ENCODE measurements around the gene FXR1. TPM values are rescaled to one million over a fixed set of nuclear protein-coding genes. Genes with fewer than 3 reads are reported as not detected.
"Not testable (repeated sequence)": the region's sequence is repeated elsewhere in the genome, so short reads cannot be mapped to it uniquely, and the experiment has no call there.

The FXR1 gene
- total and polyA plus RNA-seq, 2 of the 13 experiments (the other 11 are each of a cell fraction or from before 2014, with no cell fraction given) = 104 to 132 TPM

DNA sequence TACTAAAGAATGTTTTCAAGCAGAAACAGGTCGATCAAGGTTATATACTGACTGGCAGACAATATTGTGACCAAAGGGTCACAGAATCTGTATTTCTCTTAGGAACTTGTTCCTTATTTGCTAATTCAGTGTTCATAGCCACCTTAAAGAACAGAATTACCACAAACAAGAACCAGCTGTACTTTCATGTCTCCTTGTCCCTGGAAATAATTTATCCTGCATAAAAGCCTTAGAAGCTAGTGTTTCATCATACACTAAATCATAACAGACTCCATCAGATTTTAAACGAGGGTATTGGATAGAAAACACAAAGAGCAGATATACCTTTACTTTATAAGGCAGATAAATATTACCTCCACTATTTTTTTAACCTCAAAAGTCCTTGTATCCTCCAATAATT, 70.7 kb downstream of the FXR1 start:
- DNase-seq (ENCODE audit: low spot score) = no peak
- whole genome bisulfite sequencing (ENCODE audit: low lambda C conversion rate) = 94% methylated on average over 2 of the region's 2 CpGs
- no TSS peak for BruUV-seq (replicated peaks)
- TF ChIP-seq, protein P1, sequence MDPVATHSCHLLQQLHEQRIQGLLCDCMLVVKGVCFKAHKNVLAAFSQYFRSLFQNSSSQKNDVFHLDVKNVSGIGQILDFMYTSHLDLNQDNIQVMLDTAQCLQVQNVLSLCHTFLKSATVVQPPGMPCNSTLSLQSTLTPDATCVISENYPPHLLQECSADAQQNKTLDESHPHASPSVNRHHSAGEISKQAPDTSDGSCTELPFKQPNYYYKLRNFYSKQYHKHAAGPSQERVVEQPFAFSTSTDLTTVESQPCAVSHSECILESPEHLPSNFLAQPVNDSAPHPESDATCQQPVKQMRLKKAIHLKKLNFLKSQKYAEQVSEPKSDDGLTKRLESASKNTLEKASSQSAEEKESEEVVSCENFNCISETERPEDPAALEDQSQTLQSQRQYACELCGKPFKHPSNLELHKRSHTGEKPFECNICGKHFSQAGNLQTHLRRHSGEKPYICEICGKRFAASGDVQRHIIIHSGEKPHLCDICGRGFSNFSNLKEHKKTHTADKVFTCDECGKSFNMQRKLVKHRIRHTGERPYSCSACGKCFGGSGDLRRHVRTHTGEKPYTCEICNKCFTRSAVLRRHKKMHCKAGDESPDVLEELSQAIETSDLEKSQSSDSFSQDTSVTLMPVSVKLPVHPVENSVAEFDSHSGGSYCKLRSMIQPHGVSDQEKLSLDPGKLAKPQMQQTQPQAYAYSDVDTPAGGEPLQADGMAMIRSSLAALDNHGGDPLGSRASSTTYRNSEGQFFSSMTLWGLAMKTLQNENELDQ (CRISPR knock-in tag; IDR thresholded peaks at IDR 0.05; ENCODE audit: borderline replicate concordance) = no peak
- TF ChIP-seq SIN3B (IDR thresholded peaks at IDR 0.05; ENCODE audit: low read length) (no peak), JDP2 (CRISPR knock-in tag; IDR thresholded peaks at IDR 0.05; ENCODE audit: borderline replicate concordance) (no peak), POLR2G (IDR thresholded peaks at IDR 0.05; ENCODE audit: low read depth, low read length) (0 out of 2 replicates have a peak, but pooled peaks have one; percentile 3)
- TF ChIP-seq, protein P2, sequence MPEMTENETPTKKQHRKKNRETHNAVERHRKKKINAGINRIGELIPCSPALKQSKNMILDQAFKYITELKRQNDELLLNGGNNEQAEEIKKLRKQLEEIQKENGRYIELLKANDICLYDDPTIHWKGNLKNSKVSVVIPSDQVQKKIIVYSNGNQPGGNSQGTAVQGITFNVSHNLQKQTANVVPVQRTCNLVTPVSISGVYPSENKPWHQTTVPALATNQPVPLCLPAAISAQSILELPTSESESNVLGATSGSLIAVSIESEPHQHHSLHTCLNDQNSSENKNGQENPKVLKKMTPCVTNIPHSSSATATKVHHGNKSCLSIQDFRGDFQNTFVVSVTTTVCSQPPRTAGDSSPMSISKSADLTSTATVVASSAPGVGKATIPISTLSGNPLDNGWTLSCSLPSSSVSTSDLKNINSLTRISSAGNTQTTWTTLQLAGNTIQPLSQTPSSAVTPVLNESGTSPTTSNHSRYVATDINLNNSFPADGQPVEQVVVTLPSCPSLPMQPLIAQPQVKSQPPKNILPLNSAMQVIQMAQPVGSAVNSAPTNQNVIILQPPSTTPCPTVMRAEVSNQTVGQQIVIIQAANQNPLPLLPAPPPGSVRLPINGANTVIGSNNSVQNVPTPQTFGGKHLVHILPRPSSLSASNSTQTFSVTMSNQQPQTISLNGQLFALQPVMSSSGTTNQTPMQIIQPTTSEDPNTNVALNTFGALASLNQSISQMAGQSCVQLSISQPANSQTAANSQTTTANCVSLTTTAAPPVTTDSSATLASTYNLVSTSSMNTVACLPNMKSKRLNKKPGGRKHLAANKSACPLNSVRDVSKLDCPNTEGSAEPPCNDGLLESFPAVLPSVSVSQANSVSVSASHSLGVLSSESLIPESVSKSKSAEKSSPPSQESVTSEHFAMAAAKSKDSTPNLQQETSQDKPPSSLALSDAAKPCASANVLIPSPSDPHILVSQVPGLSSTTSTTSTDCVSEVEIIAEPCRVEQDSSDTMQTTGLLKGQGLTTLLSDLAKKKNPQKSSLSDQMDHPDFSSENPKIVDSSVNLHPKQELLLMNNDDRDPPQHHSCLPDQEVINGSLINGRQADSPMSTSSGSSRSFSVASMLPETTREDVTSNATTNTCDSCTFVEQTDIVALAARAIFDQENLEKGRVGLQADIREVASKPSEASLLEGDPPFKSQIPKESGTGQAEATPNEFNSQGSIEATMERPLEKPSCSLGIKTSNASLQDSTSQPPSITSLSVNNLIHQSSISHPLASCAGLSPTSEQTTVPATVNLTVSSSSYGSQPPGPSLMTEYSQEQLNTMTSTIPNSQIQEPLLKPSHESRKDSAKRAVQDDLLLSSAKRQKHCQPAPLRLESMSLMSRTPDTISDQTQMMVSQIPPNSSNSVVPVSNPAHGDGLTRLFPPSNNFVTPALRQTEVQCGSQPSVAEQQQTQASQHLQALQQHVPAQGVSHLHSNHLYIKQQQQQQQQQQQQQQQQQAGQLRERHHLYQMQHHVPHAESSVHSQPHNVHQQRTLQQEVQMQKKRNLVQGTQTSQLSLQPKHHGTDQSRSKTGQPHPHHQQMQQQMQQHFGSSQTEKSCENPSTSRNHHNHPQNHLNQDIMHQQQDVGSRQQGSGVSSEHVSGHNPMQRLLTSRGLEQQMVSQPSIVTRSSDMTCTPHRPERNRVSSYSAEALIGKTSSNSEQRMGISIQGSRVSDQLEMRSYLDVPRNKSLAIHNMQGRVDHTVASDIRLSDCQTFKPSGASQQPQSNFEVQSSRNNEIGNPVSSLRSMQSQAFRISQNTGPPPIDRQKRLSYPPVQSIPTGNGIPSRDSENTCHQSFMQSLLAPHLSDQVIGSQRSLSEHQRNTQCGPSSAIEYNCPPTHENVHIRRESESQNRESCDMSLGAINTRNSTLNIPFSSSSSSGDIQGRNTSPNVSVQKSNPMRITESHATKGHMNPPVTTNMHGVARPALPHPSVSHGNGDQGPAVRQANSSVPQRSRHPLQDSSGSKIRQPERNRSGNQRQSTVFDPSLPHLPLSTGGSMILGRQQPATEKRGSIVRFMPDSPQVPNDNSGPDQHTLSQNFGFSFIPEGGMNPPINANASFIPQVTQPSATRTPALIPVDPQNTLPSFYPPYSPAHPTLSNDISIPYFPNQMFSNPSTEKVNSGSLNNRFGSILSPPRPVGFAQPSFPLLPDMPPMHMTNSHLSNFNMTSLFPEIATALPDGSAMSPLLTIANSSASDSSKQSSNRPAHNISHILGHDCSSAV (CRISPR knock-in tag; IDR thresholded peaks at IDR 0.05; ENCODE audit: borderline replicate concordance) = no peak
- H3K9me3 ChIP-seq (ENCODE audit: low read length) = no peaks in the 10 kb centered on the region
- intact Hi-C loops (cut with micrococcal nuclease; ENCODE audit: unreplicated experiment) (loop anchor here (10.0 kb wide), 2 partner anchors 192 to 378 kb away; partner anchors contain the start of gene TTC14), in situ Hi-C loops (cut with HindIII; ENCODE audit: extremely low pct_ligation_motif_present, low pct_unique_long_range_greater_than_20kb) (loop anchor here (25.0 kb wide), 1 partner anchor 371 kb away; the partner anchor contains the start of gene TTC14)
- H3K36me3 ChIP-seq (replicated peaks in 1 of 2; ENCODE audit: control insufficient read depth in 1 of 2, insufficient read depth in 2 of 2, low read length in 2 of 2) = peaks cover 2 to 13% of the 10 kb centered on the region in 2 experiments; a peak in 4 of 5 replicates
- FAIRE-seq = no peak
- no peaks in the 10 kb centered on the region; a peak in 1 of 5 replicates for H3K27me3 ChIP-seq (ENCODE audit: control insufficient read depth in 1 of 2, insufficient read depth in 2 of 2, low read length in 2 of 2)
- no peak for ATAC-seq
- H3K4me3 ChIP-seq (replicated peaks in 1 of 3; ENCODE audit: insufficient read depth in 1 of 3, low read depth in 2 of 3, low read length in 3 of 3) = no peak overlapping the region
- no peak overlapping the region for H3K4me2 ChIP-seq (ENCODE audit: low read depth, low read length)
- peaks cover 20% of the 10 kb centered on the region for H3K4me1 ChIP-seq (ENCODE audit: insufficient read depth, low read length)
- H4K20me1 ChIP-seq (ENCODE audit: insufficient read depth, low read length) = no peaks in the 10 kb centered on the region
- POLR2A ChIA-PET = no interaction called here
- CTCF ChIA-PET (ENCODE audit: low intra/inter-chr PET ratio, low total read pairs) = no interaction called here
- no peak overlapping the region for H3K27ac ChIP-seq (ENCODE audit: extremely low read length, insufficient read depth, low read length)
- H2AFZ ChIP-seq (ENCODE audit: low read length) = no peak overlapping the region
- no peak overlapping the region for H3K9ac ChIP-seq (ENCODE audit: insufficient read depth, low read depth, low read length)
- H3K79me2 ChIP-seq (ENCODE audit: insufficient read depth, low read length) = peaks cover 4% of the 10 kb centered on the region

DNA sequence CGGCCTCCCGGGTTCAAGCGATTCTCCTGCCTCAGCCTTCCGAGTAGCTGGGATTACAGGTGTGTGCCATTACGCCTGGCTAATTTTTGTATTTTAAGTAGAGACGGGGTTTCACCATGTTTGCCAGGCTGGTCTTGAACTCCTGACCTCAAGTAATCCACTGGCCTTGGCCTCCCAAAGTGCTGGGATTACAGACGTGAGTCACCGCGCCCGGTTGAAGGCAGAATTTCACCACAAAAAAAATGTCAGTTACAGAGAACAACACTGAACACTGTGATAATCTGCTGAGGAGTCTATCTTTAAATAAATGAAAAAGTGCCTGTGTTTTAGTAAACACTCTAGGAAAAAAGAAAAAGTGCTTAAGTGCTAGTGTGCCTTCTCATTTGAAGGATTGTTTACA, 73.9 kb downstream of the FXR1 start:
- H3K9ac ChIP-seq (ENCODE audit: insufficient read depth, low read depth, low read length); DNase-seq (ENCODE audit: low spot score); CTCF ChIA-PET (ENCODE audit: low intra/inter-chr PET ratio, low total read pairs); BruUV-seq (replicated peaks); H3K27ac ChIP-seq (ENCODE audit: extremely low read length, insufficient read depth, low read length); H3K4me2 ChIP-seq (ENCODE audit: low read depth, low read length); H3K36me3 ChIP-seq (replicated peaks in 1 of 2; ENCODE audit: control insufficient read depth in 1 of 2, insufficient read depth in 2 of 2, low read length in 2 of 2); H3K9me3 ChIP-seq (ENCODE audit: low read length); H4K20me1 ChIP-seq (ENCODE audit: insufficient read depth, low read length); FAIRE-seq; POLR2A ChIA-PET; ATAC-seq; H3K4me3 ChIP-seq (replicated peaks in 1 of 3; ENCODE audit: insufficient read depth in 1 of 3, low read depth in 2 of 3, low read length in 3 of 3); H2AFZ ChIP-seq (ENCODE audit: low read length); H3K27me3 ChIP-seq (ENCODE audit: control insufficient read depth in 1 of 2, insufficient read depth in 2 of 2, low read length in 2 of 2): not testable (repeated sequence)
- in situ Hi-C loops (cut with HindIII; ENCODE audit: extremely low pct_ligation_motif_present, low pct_unique_long_range_greater_than_20kb) (loop anchor here (25.0 kb wide), 1 partner anchor 374 kb away; the partner anchor contains the start of gene TTC14), intact Hi-C loops (cut with micrococcal nuclease; ENCODE audit: unreplicated experiment) (loop anchor here (5.0 to 10.0 kb wide), 3 partner anchors 74 to 382 kb away; partner anchors contain the start of genes FXR1 and TTC14)
- 97% methylated on average over 10 of the region's 10 CpGs for WGBS (ENCODE audit: low lambda C conversion rate)
- H3K4me1 ChIP-seq (ENCODE audit: insufficient read depth, low read length) = peaks cover 27% of the 10 kb centered on the region
- peaks cover 10% of the 10 kb centered on the region for H3K79me2 ChIP-seq (ENCODE audit: insufficient read depth, low read length)
